ENCODE data around the gene MED20.
"Not testable (repeated sequence)": the region's sequence is repeated elsewhere in the genome, so short reads cannot be mapped to it uniquely, and the experiment has no call there.

MED20 gene

GRCh38 chr6:41920921-41921711 lies at the start of gene MED20, which contains the start of gene BYSL:
Gene MED20, minus strand, starts transcription at chr6:41921139. Its CDS starts 121 bp downstream, at chr6:41921018.
Gene BYSL, plus strand, starts transcription at chr6:41921499. Its CDS starts 64 bp downstream, at chr6:41921563.
- peak; percentile 97 to 99 for DNase-seq

GRCh38 chr6:41970436-41970846 lies 49.5 kb upstream of the MED20 start:
- DNase-seq = peak; percentile 75 to 77

- DNase-seq = peak; percentile 27 to 32
Measured at GRCh38 chr6:41967312-41968287, 46.7 kb upstream of the MED20 start.

GRCh38 chr6:41966961-41967311 lies 46.0 kb upstream of the MED20 start:
- peak; percentile 22 to 25 for DNase-seq

- peak; percentile 15 to 18 for DNase-seq
Measured at GRCh38 chr6:41966214-41966920, 45.4 kb upstream of the MED20 start.

GRCh38 chr6:41965429-41966213 lies 44.7 kb upstream of the MED20 start:
- peak in 1 of 2 experiments; percentile 18 for DNase-seq

- DNase-seq = peak; percentile 32 to 44
Measured at GRCh38 chr6:41964201-41964887, 43.4 kb upstream of the MED20 start.

GRCh38 chr6:41963371-41963770 lies 42.4 kb upstream of the MED20 start:
- peak; percentile 42 to 44 for DNase-seq

GRCh38 chr6:41960028-41960427 lies 39.1 kb upstream of the MED20 start:
- peak in 1 of 2 experiments; percentile 15 for DNase-seq

- DNase-seq = peak in 1 of 2 experiments; percentile 64
Measured at GRCh38 chr6:41958022-41958856, 37.3 kb upstream of the MED20 start.

GRCh38 chr6:41957117-41957516 lies 36.2 kb upstream of the MED20 start:
- DNase-seq = no peak

- no peak for DNase-seq
Measured at GRCh38 chr6:41955412-41955811, 34.5 kb upstream of the MED20 start.

GRCh38 chr6:41954668-41955067 lies 33.7 kb upstream of the MED20 start:
- DNase-seq = no peak

GRCh38 chr6:41947581-41948220 lies 26.8 kb upstream of the MED20 start:
- no peak for DNase-seq

GRCh38 chr6:41943456-41943855 lies 22.5 kb upstream of the MED20 start:
- no peak for DNase-seq

- not testable (repeated sequence) for DNase-seq
Measured at GRCh38 chr6:41942882-41943281, 21.9 kb upstream of the MED20 start.

- peak in 1 of 2 experiments; percentile 44 for DNase-seq
Measured at GRCh38 chr6:41942067-41942851, 21.3 kb upstream of the MED20 start.

- peak; percentile 92 to 95 for DNase-seq
Measured at GRCh38 chr6:41941280-41942066, 20.5 kb upstream of the MED20 start, which contains the start of gene CCND3. Gene CCND3, minus strand, starts transcription at chr6:41941808. Its CDS starts 159 bp downstream, at chr6:41941649.

All from activated T-cell treated with anti-CD3 and anti-CD28 coated beads, Interleukin-2, amount 50 U/mL, for 48 hours (primary cell).